ENCODE data around the gene OSTC.

DNA sequence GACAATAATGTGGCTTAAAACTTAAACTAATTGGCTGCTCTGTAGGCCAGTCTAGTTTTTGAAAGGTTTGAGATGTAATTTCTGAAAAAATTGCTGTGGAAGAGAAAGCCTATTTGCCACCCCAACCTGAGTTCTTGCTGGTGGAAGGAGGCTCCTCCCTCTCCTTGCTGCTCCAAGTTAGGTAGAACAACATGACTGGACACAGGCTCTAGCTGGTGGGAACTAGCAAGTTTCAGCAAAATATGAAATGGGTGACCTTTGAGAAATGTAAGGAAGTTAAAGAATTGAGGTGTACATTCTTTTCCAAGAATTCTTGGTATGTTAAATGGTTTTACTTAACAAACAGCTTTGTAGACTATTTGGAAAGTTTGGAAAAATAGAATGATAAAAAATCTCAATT, 22.0 kb upstream of the OSTC start:
- TF ChIP-seq POLR2A (IDR thresholded peaks at IDR 0.05; ENCODE audit: low read length) (no peak), GATA1 (IDR thresholded peaks at IDR 0.05; ENCODE audit: low read depth, low read length) (no peak)
